Adrenal gland (tissue), 12 donors: ENCODE data around the gene AGRN. TPM values are rescaled to one million over a fixed set of nuclear protein-coding genes. Genes with fewer than 3 reads are reported as not detected.

ENCODE experiments used
- DNase-seq, 7 donors: peaks; one replicate each; pipeline ENCODE4 v3.0.0-alpha.2; 2019 to 2020
- H3K27ac ChIP-seq, 5 donors: fragments of 200-600 bp; sonication (generic) in 4 of 5; 1 replicate in 3 of 5; 2 replicates in 2 of 5; pipeline versions ENCODE4 v1.5.1 to v1.8.0; 2016 to 2020; ENCODE audit warnings: mild to moderate bottlenecking in 1 of 5
- H3K27me3 ChIP-seq: fragments of 200-600 bp; 2 replicates; pipeline ENCODE4 v1.8.0; 2021
- H3K36me3 ChIP-seq, 2 donors: fragments of 200-600 bp; replicated peaks in 1 of 2; 1 replicate in 1 of 2; 2 replicates in 1 of 2; pipeline versions ENCODE4 v1.5.1 to v1.8.0; 2018 to 2022
- H3K4me1 ChIP-seq, 2 donors: fragments of 200-600 bp; replicated peaks in 1 of 2; 1 replicate in 1 of 2; 2 replicates in 1 of 2; pipeline versions ENCODE4 v1.5.1 to v1.8.0; 2018 to 2021
- H3K4me3 ChIP-seq, 4 donors: fragments of 200-600 bp; sonication (generic) in 3 of 4; one replicate each; pipeline ENCODE4 v1.5.1; 2016 to 2018
- H3K9me3 ChIP-seq, 3 donors: fragments of 200-600 bp; sonication (generic) in 1 of 3; replicated peaks in 1 of 3; 1 replicate in 2 of 3; 2 replicates in 1 of 3; pipeline versions ENCODE4 v1.5.1 to v1.8.0; 2016 to 2021
- POLR2A ChIP-seq, 2 donors: fragments of 450-650 bp; IDR thresholded peaks; one replicate each; pipeline ENCODE4 v1.6.1; 2017; ENCODE audit warnings: antibody characterized with exemption in 2 of 2, mild to moderate bottlenecking in 2 of 2, moderate library complexity in 1 of 2
- WGBS, 4 donors: extraction: QIAGEN DNeasy Blood & Tissue Kit in 2 of 4; methylation state at CpG; one replicate each; pipeline versions ENCODE4 v1.1.5 to v1.1.7; 2013 to 2017; 5-methylcytosine and 5-hydroxymethylcytosine counted together
- intact Hi-C, 2 donors: fragments of 100-400 bp; cut with DNase I; formaldehyde crosslinking; loops; one replicate each; pipeline versions ENCODE4 v1.14.1 to v1.15.0; 2022 to 2023
- polyA plus RNA-seq, 3 donors: library from polyadenylated mRNA; stranded (reverse); fragments of 200-250 nt in 2 of 3; fragments of 350-450 nt in 1 of 3; fragmentation: Illumina TruSeq in 1 of 3; extraction: RNeasy Lipid Tissue Mini Kit (QIAGEN cat#74804) in 1 of 3; gene quantifications; one replicate each; pipeline ENCODE4 v1.2.3, GENCODE V29; 2013 to 2014
- total RNA-seq, 9 donors: library from RNA; depleted of rRNA in 4 of 9; stranded (reverse); fragments of >200 nt in 4 of 9; fragments of 120-200 nt in 1 of 9; fragmentation: NEBNext Ultra II Directional in 1 of 9; extraction: Animal tissue kit (Norgen Biotek cat#: 25700) in 1 of 9; gene quantifications; one replicate each; pipeline versions ENCODE4 v1.1.0 to v1.2.4, GENCODE V29; 2013 to 2023
- TF ChIP-seq, protein P1 (sequence below), 6 experiments: fragments of 450-650 bp in 4 of 6; fragments of 200-600 bp in 2 of 6; sonication (generic) in 1 of 6; IDR thresholded peaks; 1 replicate in 5 of 6; 2 replicates in 1 of 6; pipeline versions ENCODE4 v1.5.1 to v1.8.0; 2016 to 2021; ENCODE audit warnings: antibody characterized with exemption in 6 of 6, mild to moderate bottlenecking in 2 of 6, moderate library complexity in 1 of 6
- donor health status: healthy with polysubstance abuse.
- donor health status: Bipolar disorder and iron deficiency.
- donor health status: DM: yes; HTN: yes; CAD: no.
- donor health status: DM: no; HTN: no; CAD: no.
- donor health status: DM: no; HTN: no; CAD: no.
- donor health status: DM: yes; HTN: yes; CAD: no.

Gene AGRN
- total and polyA plus RNA-seq, 12 donors: 2.2 to 27.8 (median 11.8) TPM

DNA sequence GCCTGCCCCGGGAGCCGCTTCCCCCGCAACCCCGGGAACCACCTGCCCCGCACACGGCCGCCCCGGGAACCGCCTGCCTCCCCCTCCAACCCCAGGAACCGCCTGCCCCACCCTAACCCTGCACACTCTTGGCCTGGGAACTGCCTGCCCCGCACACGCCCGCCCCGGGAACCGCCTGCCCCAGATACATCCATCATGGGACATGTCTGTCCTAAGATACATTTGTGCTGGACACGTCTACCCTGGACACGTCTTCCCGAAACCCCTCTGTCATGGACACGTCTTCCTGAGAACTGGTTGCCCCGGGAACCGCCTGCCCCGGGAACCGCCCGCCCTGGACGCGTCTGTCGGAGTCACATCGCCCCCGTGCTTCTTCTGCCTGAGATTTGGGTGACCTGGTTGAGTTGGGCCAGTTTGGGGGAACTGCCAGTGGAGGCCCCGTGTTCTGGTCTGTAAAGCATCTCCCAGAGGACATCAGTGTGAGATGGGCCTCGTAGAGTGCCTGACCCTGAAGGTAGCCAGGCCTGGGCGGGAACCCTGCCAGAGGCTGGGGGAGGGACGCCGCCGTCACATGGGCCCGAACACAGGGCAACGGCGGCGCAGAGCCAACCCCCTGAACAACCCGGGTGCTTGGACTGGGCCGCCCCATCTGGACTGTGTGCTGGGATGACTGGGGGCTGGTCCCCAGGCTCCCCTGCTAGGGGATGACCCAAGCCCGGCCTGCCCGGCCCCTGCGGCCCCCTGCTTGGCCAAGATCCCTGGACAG, 41.7 kb upstream of the AGRN start:
- Histone ChIP-seq H3K9me3 (no peaks in the 10 kb centered on the region), H3K4me1 (no peaks in the 10 kb centered on the region), H3K27me3 (peaks cover 48% of the 10 kb centered on the region), H3K36me3 (no peaks in the 10 kb centered on the region), H3K27ac (no peak overlapping the region), H3K4me3 (no peak overlapping the region)
- 85 to 91% (median 88%) methylated on average over 14 to 44 of the region's 44 CpGs for WGBS, 4 donors
- DNase-seq: no peak
- no peak for TF ChIP-seq POLR2A (IDR thresholded peaks at IDR 0.05)
- TF ChIP-seq, protein P1, sequence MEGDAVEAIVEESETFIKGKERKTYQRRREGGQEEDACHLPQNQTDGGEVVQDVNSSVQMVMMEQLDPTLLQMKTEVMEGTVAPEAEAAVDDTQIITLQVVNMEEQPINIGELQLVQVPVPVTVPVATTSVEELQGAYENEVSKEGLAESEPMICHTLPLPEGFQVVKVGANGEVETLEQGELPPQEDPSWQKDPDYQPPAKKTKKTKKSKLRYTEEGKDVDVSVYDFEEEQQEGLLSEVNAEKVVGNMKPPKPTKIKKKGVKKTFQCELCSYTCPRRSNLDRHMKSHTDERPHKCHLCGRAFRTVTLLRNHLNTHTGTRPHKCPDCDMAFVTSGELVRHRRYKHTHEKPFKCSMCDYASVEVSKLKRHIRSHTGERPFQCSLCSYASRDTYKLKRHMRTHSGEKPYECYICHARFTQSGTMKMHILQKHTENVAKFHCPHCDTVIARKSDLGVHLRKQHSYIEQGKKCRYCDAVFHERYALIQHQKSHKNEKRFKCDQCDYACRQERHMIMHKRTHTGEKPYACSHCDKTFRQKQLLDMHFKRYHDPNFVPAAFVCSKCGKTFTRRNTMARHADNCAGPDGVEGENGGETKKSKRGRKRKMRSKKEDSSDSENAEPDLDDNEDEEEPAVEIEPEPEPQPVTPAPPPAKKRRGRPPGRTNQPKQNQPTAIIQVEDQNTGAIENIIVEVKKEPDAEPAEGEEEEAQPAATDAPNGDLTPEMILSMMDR (IDR thresholded peaks at IDR 0.05): no peak
- intact Hi-C loops: loop anchor here in 1 of 2 donors (10.0 kb wide), 1 partner anchor 73 kb away; no protein-coding TSS in a partner anchor

DNA sequence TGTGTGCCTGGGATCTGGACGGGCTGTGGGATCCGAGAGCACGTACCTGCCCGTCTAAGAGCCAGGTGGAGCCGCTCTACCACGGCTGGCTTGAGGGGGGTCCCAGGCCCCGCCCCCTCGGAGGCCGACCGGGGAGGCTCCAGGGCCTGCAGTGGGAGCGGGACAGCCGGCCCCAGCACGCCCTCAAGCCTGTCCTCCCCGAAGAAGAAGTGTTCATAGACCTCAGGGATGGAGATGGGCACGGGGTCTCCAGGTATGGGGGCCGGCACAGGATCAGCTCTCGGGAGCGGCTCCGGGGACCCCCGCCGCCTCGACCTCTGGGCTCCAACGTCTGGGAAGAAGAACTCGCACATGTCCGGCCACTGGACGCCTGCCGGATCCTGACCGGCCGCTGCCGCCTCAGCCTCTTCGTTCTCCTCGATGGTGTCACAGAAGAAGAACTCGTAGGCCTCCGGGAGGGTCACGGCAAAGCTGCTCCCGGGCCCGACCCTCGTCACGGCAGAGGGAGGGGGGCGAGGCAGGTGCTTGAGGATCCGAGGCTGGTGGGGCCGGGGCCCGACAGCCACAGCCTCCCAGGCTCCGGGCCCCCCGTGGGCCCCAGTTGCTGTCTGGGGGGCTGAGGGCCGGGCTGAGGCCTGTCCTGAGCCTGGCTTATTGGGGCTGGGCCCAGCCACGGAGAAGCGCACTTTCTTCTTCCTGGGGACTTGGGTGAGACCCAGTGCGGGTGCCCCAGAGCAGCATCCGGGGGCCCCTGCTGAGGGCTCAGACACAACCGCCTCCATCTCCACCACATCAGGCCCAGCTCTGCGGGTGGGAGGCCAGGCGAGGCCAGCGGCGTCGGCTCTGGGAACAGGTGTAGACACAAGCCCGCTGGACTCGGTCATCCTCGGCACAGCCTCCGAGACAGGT, 40.8 kb upstream of the AGRN start:
- DNase-seq: no peak
- TF ChIP-seq POLR2A (IDR thresholded peaks at IDR 0.05): no peak
- Histone ChIP-seq H3K4me1 (no peaks in the 10 kb centered on the region), H3K9me3 (no peaks in the 10 kb centered on the region), H3K27ac (no peak overlapping the region), H3K36me3 (no peaks in the 10 kb centered on the region), H3K27me3 (peaks cover 40% of the 10 kb centered on the region), H3K4me3 (no peak overlapping the region)
- intact Hi-C loops: loop anchor here in 1 of 2 donors (10.0 kb wide), 1 partner anchor 74 kb away; no protein-coding TSS in a partner anchor
- WGBS, 4 donors: 82 to 87% (median 86%) methylated on average over 27 to 60 of the region's 60 CpGs

DNA sequence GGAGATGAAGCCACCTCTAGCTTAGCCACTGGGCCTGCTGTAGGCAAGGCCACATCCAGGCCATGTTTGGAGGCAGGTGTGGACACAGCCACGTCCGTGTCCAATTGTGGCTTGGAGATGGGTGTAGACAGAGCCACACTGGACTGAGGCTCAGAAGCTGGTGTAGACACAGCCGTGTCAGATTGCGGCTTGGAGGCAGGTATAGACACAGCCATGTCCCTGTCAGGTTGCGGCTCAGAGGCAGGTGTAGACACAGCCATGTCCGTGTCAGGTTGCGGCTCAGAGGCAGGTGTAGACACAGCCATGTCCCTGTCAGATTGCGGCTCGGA, 40.2 kb upstream of the AGRN start:
- Histone ChIP-seq H3K4me3 (no peak overlapping the region), H3K27ac (no peak overlapping the region), H3K9me3 (no peaks in the 10 kb centered on the region), H3K36me3 (no peaks in the 10 kb centered on the region), H3K27me3 (peaks cover 36% of the 10 kb centered on the region), H3K4me1 (no peaks in the 10 kb centered on the region)
- DNase-seq: no peak
- intact Hi-C loops: loop anchor here (10.0 kb wide), 2 partner anchors 75 to 315 kb away; no protein-coding TSS in a partner anchor
- WGBS, 4 donors: 81 to 96% (median 91%) methylated on average over 5 to 9 of the region's 9 CpGs
- TF ChIP-seq, protein P1 (IDR thresholded peaks at IDR 0.05): no peak
- no peak for TF ChIP-seq POLR2A (IDR thresholded peaks at IDR 0.05)

DNA sequence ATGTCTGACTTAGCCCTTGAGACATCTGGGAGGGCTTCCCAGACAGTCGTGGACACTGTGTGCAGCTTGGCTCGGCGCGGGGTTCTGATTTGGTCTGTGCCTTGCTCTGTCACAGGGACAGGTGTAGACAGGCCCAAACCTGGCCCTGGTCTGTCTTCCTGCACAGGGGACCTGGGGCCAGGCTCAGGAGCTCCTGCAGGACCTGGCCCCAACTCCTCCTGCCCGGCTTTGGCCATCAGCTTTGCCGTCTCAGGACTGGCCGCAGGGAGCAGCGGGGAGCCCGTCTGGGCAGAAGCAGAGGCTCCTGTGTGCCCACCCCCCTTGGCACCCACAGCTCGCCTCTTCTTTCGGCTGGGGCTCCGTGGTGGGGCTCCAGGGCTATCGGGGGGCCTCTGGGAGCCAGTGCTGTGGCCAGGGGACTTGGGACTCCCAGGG, 39.8 kb upstream of the AGRN start:
- Histone ChIP-seq H3K27me3 (peaks cover 37% of the 10 kb centered on the region), H3K4me1 (no peaks in the 10 kb centered on the region), H3K9me3 (no peaks in the 10 kb centered on the region), H3K4me3 (no peak overlapping the region), H3K36me3 (no peaks in the 10 kb centered on the region), H3K27ac (no peak overlapping the region)
- no peak for TF ChIP-seq POLR2A (IDR thresholded peaks at IDR 0.05)
- TF ChIP-seq, protein P1 (IDR thresholded peaks at IDR 0.05): no peak
- WGBS, 4 donors: 82 to 86% (median 83%) methylated on average over 7 to 13 of the region's 13 CpGs; no CpG with 5 or more reads in 1 of the 4 donors
- intact Hi-C loops: loop anchor here in 1 of 2 donors (10.0 kb wide), 1 partner anchor 315 kb away; no protein-coding TSS in a partner anchor
- no peak for DNase-seq
